NCI-H510A (cell line): ENCODE data around the gene ANKRD65.
"Not testable (repeated sequence)": the region's sequence is repeated elsewhere in the genome, so short reads cannot be mapped to it uniquely, and the experiment has no call there.

Experiments
- DNase-seq: peaks from one replicate; lab custom pipeline; 2025; lab: John Stamatoyannopoulos, UW

Gene ANKRD65

DNA sequence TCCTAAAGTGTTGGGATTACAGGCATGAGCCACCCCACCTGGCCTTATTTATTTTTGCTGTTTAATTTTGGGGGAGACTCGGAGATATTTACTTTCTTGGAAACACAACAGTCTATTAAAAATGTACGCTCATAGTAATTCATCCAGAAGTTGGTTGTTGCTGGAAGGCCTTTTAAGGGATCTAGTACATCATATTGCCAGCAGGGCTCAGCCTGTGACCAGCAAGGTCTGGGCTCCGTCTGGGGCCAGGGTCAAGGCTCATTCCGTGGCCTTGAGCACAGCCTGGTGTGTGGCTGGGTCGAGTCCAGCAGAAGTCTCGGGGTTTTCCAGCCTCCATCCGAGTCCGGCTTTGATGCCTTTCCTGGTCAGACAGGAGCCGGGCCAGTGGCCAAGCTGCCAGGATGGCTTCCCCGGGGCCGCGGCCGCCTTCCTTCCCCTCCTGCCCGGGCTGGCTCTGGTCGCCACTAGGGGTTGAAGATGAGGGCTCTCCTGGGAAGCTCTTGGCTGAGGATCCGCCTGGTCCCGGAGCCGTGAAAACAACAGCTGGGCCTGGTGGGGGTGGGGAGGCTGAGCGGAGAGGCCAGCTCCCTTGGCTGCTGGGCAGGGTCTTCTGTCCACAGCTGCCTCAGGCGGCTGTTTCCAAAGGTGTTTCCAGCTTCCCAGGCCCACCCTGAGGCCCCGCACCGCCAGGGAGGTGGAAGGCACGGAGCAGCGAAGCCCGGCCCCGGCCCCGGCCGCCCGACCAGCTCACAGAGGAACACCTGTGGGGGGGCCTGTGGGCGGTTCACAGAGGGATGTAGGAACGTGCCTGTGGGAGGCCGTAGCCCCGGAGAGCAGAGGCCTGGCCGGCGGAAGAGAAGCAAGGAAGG lies 9.3 kb upstream of the ANKRD65 start:
- DNase-seq = peak; percentile 97

DNA sequence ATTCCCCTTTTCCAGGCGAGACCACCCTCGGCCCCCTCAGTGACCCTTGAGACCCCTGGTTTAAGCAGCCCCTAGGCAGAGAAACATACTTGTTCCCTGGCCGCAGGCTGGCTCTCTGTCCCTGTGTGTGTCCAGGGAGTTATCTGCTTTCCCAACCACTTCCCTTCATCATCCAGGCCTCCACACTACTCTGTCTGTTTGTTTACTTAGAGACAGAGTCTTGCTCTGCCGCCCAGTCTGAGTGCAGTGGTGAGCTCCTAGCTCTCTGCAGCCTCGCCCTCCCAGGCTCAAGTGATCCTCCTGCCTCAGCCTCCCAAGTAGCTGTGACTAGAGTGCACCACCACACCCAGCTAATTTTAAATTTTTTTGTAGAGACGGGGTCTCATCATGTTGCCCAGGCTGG lies 8.6 kb upstream of the ANKRD65 start:
- DNase-seq = peak; percentile 73

DNA sequence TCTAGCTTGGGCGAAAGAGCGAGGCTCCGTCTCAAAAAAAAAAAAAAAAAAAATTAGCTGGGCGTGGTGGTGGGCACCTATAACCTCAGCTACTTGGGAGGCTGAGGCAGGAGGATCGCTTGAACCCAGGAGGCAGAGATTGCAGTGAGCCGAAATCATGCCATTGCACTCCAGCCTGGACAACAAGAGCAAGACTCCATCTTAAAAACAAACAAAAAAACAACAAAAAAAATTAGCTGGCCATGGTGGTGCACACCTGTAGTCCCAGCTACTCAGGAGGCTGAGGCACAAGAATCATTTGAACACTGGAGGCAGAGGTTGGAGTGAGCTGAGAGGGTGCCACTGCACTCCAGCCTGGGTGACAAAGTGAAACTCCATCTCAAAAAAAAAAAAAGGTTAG lies 7.9 kb upstream of the ANKRD65 start:
- not testable (repeated sequence) for DNase-seq

DNA sequence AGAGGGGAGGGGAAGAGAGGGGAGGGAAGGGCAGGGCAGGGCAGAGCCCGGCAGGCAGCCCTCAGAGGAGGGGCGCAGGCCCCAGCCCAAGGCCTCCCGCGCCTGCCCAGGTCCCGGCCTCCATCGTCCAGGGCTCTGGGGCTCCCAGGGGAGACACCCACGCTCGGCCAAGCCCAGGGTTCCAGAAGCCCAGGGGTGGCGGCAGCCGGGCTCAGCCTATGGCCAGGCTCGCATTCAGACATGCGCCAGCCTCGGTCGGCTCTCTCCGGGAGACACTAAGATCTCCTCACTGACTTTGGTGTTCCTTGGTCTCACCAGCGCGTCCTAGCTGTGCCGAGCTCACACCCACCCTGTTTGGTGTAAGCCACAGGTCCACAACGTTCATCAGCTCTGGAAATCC lies 7.1 kb upstream of the ANKRD65 start:
- no peak for DNase-seq

DNA sequence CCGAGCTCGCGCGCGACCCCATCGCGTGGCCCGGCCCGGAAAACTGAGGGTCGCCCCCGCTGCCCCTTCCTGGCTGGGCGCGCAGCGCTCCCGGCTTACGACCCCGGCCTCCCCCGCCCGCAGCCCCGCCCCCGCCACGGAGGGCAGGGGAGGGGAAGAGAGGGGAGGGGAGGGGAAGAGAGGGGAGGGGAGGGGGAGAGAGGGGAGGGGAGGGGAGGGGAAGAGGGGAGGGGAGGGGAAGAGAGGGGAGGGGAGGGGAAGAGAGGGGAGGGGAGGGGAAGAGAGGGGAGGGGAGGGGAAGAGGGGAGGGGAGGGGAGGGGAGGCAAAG lies 6.7 kb upstream of the ANKRD65 start:
- no peak for DNase-seq

DNA sequence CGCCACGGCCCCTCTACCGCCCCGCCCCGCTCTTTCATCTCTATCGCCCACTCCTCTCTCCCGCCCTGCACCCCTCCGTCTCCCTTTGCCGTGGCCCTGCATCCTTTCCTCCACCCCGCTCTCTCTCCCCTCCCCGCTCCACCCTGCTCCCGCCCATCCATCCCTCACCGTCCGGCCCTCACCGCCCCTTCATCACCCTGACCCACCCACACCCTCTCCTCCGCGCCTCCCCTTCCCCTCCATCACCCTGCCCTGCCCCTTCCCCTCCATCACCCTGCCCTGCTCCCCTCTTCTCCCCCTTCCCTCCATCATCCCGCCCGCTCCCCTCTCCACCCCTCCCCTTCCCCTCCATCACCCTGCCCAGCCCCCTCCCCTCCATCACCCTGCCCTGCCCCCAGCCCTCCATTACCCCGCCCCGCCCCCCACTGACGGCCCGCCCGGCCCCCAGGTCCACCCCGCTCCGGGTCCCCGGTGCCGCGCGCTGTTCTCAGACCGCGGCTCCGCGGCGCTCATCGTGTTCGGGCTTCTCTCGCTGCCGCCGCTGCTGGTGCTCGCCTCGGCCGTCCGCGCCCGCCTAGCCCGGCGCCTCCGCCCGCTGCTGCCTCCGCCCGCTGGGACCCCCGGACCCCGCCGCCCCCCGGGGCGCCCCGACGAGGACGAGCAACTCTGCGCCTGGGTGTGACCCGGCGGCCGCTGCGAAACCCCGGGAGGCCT lies 6.2 kb upstream of the ANKRD65 start:
- peak; percentile 96 for DNase-seq

DNA sequence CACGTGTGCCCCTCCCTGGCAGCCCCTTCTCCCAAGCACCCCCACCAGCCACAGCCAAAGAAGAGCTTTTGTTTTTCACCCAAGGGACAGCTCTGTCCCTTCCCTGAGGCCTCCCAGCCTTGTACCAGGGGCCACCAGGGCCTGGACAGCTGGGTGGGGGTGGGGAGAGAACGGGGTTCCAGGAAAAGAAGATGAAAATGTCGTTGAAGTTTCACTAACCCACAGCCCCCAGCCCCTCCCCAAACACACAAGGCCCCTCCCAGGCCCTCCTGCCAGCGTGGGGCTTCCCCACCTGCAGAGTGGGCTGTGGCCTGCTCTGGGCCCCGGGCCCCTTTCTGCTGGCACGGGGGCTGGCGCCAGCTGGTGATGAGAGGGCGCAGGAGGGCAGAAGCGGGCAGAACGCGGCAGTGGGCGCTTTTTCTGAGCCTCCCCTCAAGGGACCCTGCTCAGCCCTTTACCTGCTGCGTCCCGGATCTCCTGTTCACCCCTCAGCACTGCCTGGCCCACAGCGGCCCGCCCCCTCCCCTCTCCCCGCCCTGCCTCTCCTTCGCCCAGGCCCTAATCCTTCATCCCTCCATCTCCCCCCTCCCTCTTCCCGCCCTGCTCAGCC lies 5.5 kb upstream of the ANKRD65 start:
- no peak for DNase-seq

DNA sequence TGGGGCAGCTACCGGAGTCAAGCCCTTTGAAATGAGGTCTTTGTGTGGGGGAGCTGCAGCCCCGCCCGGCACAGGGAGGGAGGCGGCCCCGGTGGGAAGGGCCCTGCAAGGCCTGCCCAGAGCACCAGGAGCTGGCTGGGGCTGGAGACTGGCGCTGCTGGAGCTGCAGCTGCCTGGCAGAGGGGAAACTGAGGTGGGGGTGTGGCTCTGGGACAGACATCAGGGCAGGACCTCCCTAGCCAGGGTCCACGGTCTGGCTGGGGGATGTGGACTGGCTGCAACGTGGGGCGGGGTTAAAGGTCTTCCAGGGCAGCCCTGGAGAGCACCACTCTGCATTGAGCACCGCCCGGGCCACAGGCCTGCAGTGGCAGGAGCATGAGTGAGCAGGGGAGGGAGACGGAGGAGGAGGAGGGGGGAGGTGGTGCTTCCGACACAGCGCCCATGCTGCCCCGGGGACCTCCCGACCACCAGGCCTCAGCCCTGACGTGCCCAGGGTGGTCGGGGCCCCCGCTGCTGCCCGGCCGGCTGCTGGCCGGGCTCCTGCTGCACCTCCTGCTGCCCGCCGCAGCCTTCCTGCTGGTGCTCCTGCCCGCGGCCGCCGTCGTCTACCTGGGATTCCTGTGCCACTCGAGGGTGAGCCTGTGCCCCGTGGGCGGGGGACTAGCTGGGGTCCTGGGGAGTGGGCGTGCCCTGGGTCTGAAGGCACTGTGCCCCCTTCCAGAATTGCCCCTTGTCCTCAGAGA lies 4.8 kb upstream of the ANKRD65 start:
- peak; percentile 63 for DNase-seq

DNA sequence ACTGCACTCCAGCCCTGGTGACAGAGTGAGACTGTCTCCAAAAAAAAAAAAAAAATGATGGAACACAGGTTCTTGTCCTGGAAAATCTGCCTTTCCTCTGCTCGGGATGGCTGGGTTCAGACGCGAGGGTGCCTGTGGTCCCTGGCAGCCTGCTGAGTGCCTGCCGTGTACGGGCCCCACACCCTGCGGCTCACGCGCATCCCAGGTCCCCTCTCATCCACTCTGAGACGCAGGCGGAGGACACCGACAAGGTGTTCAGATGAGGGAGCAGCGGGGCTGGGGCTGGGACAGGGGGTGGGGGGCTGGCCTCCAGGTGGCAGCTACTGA lies 4.3 kb upstream of the ANKRD65 start:
- no peak for DNase-seq

DNA sequence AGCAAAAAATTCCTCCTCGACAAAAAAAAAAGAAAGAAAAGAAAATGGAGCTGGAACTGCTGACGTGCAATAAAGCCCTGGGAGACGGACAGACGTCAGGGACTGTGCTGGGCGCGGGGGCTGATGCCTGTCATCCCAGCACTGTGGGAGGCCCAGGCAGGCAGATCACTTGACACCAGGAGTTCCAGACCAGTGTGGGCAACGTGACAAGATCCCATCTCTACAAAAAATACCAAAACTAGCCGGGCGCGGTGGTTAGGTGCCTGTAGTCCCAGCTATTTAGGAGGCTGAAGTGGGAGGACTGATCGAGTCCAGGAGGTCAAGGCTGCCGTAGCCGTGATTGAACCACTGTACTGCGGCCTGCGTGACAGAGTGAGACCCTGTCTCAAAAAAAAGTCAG lies 3.6 kb upstream of the ANKRD65 start:
- DNase-seq = no peak

DNA sequence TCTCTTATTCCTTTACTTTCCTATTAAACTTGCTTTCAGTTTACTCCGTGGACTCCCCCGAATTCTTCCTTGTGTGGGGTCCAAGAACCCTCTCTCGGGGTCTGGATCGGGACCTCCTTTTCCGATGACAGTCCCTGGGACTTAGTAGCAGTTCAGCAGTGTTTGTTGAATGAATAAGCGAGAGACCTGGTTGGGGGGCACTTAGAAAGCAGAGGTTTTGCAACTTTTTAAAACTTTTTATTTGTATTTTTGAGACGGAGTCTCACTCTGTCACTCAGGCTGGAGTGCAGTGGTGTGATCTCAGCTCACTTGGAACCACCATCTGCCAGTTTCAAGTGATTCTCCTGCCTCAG lies 2.1 kb upstream of the ANKRD65 start:
- no peak for DNase-seq

DNA sequence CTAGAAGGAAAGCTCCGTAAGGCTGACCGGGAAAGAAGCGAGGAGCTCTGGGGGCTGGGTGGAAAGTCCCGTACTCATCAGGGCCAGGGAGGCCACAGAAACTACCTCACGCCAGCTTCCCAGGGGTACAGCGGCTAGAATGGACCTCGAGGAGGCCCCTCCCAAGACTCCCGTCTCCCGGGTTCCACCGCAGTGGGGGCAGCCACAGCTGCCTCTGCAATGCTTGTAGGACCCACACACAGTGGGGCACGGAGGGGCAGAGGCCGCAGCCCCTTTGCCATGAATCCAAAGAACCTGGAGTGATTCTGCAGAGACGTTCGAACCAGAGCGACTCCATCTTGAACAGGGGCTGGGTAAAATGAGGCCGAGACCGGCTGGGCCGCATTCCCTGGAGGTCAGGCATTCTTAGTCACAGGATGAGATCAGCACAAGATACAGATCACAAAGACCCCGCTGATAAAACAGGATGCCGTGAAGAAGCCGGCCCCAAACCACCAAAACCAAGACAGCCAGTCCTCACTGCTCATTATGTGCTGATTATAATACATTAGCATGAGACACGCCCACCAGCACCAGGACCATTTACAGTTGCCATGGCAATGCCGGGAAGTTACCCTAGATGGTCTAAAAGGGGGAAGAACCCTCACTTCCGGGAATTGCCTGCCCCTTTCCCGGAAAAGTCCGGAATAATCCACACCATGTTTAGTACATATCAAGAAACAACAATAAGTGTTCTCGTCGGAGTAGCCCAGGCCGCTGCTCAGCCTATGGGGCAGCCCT lies 1.6 kb upstream of the ANKRD65 start:
- DNase-seq = no peak

DNA sequence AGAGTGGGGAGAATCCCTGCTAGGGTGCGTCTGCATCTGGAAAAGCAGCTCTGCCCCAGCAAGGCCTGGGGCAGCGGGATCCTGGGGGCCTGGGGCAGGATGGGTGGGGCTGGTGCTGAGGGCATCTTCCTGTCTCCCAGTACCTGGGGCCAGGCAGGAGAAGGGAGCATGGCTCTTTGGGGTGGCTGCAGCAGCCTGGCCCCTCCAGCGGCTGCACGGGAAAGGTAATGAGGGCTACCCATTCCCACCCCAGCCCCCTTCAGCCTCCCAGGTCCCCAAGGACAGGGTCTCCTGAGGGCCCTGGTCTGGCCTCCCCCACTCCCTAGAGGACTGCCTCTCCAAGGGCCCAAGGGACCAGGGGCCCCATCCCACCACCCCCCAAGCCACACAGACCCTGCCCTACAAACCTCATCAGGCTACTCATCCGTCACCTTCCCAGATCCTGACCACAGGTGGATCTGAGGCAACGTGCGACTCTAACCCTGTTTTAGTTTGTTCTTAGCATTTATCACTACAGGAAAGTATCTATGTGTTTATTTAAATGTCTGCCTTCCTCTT lies 910 bp upstream of the ANKRD65 start:
- DNase-seq = no peak

DNA sequence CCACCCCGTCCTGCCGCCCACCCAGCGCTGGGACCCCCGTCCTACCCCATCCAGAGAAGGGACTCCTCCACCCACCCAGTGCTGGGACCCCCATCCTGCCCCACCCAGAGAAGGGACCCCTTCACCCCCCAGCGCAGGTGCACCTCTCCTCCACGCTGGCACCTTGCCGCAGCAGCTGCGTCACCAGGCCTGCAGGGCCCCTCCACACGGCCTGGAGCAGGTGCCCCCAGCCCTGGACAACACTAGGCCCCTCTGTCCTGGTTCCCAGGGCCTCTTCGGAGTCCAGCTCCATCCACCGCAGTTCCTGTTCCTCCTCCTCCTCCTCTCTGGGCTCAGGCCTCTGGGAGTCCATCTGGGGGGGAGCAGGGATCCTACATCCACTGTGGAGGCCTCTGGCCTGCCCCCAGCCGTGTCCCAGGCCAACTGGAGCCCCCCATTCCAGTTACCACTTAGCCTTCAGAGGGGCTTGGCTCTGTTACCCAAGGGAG lies 378 bp downstream of the ANKRD65 start:
- DNase-seq = peak; percentile 63

DNA sequence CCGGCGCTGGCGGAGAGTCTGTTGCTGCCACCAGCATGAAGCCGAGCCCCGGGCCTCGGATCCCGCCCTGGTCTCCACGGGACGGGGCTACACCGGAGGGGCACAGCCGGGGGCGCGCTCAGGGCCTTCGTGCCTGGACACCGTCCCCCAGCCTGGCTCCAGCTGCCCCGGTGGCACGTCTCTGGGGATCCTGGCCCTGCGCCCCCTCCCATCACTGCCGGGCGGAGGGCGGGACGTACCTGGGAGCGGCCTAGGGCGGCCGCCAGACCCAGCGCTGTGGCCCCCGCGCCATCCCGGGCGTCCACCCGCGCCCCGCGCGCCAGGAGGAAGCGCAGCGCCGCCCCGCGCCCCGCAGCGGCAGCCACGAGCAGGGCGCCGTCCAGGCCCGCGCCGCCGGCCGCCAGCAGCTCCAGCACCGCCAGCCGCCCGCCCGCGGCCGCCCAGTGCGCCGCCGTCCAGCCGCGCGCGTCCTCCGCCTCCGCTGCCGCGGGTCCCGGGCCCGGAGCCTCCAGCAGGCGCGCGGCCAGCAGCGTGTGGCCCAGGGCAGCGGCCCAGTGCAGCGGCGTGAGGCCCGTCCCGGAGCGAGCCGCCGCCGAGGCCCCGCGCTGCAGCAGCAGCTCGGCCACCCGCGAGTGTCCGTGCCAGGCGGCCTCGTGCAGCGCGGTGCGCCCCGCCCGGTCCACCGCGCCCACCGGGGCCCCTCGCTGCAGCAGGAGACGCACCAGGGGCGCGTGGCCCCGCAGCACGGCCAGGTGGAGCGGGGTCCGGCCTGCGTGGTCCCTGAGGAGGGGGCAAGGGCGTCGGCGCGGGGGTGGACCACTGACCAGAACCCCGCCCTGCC lies 1.0 kb downstream of the ANKRD65 start:
- DNase-seq = peak; percentile 54

DNA sequence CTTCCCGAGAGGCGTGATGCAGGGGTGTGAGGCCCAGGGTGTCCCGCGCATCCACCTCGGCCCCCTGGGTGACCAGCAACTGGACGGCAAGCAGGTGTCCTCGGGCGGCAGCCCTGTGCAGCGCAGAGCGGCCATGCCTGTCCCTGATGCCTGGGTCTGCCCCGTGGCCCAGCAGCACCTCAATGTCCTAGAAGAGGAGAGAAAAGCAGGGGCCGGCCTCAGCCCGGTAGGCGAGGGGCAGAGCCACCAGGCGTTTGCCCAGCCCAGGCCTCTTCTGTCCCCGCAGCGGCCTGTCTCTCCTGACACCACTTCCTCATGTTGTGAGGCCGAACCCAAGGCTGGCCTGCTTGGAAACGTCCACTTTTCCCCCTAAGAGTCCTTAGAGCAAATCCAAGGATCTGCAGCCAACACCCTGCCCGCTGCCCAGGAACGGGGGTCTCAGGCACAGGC lies 1.7 kb downstream of the ANKRD65 start:
- DNase-seq = no peak

DNA sequence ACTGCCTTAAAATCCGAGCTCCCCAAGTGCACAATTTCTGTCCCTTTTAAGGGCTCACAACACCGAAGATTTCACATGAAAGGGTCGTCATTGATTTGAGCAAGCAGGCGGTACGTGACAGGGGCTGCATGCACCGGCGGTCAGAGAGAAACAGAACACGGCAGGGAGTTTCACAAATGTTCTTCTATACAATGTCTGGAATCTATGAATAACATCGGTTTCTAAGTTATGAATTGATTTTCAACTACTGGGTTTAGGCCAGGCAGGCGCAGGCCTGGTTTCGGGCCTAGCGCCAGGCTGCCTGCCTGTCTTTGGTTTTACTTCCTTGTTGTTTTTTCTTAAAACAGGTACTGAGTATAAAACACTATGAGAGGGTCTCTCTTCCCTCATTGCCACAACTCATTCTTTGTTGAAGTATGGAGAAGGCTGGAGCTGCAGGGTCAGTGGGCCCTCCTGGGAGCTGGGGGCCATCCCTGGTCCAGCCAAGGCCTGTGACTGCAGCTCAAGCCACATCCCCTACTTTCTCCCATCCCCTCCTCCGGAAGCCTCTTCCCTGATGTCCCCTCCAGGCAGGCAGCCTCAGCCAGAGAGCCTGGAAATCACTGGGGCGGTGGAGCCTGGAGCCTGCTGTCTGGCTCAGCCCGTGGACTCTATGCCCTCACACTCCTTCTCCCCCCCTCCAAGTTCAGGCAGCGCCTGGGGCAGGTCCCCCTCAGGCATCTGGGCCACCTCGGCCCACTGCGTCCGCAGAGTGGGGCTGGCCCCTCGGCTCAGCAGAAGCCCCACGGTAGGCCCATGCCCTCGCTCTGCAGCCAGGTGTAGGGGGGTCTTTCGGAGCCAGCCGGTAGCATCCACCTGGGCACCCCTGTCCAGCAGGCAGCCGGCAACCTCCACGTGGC lies 2.4 kb downstream of the ANKRD65 start:
- no peak for DNase-seq

DNA sequence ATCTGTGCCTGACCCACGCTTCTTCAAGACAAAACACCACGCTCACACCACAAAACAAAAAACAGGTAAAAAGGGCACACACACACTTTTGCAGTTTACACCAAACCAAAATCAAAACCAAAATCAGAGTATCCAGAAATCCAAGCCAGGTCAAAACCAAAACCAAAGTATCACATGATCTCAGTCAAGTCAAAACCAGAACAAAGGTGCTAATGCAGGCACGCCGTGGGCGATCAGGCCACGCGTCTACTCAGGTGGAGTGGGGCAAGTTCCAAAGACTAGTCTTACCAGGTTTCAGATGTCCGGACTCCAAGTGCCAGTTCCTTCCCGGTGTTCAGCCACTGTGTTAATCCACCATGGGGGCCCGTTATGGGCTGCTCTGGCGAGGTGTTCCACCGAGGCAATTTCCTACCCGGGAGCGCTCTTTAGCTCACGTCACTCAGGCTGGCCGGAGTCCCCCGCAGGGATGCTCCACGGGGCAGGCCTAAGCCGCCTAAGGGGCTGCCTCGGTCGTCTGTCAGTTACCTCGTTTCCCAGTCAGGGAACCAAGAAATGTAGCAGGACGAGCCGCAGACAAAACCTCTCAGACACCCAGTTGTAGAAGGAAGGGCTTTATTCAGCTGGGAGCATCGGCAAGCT lies 3.1 kb downstream of the ANKRD65 start:
- DNase-seq = not testable (repeated sequence)

DNA sequence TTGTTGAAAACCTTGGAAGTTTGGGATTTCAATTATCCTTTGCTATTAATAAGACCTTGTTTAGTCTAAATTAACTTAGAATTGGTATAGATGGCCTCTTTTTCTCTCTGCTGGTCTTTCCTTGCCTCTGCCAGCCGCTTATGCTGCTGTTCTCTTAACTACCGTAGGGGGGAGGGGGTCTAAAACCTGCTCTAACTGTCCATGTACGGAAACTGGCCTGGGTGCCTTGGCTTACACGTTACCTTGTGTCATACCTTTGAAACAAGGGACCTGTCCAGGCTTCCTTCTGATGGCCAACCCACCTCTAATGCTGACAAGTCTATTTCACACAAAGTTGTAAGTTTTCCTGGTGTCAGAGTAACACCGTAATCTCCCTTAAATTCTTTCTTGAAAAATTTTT lies 3.7 kb downstream of the ANKRD65 start:
- DNase-seq = peak; percentile 94
